ENCODE data around the gene C19orf25. TPM values are rescaled to one million over a fixed set of nuclear protein-coding genes. Genes with fewer than 3 reads are reported as not detected.

The C19orf25 gene
- total RNA-seq, 1 donor from 2014 or later: 25.0 TPM

- Histone ChIP-seq H3K4me3 (peak within 1 kb of the TSS; percentile 54 to 74), H3K27me3 (no peaks in the 10 kb centered on the region), H3K4me1 (peaks cover 16% of the 10 kb centered on the region), H3K27ac (peak within 1 kb of the TSS; percentile 74), H3K9me3 (no peaks in the 10 kb centered on the region), H3K36me3 (no peaks in the 10 kb centered on the region)
- intact Hi-C loops (cut with DNase I): no loop called here
- DNase-seq (ENCODE audit: extremely low spot score in 2 of 2): peak in 1 of 2 donors; percentile 99
- TF ChIP-seq POLR2A (IDR thresholded peaks at IDR 0.05) (no peak), POLR2AphosphoS5 (IDR thresholded peaks at IDR 0.05; ENCODE audit: insufficient read depth in 1 of 2, low read depth in 1 of 2) (peak; percentile 64 to 75), CTCF (IDR thresholded peaks at IDR 0.05) (no peak)
Measured at GRCh38 chr19:1490311-1491113, 11.5 kb upstream of the C19orf25 start, which contains the start of gene PCSK4. Gene PCSK4 (minus strand): TSS chr19:1490350. CDS start chr19:1490346, 4 bp downstream.

GRCh38 chr19:1489463-1490310 lies 10.7 kb upstream of the C19orf25 start:
- Histone ChIP-seq H3K27ac (peak overlapping the region; percentile 74), H3K4me3 (peak overlapping the region; percentile 52 to 54), H3K27me3 (no peaks in the 10 kb centered on the region), H3K9me3 (no peaks in the 10 kb centered on the region), H3K36me3 (no peaks in the 10 kb centered on the region), H3K4me1 (peaks cover 16% of the 10 kb centered on the region)
- intact Hi-C loops (cut with DNase I): no loop called here
- no peak for TF ChIP-seq POLR2AphosphoS5 (IDR thresholded peaks at IDR 0.05; ENCODE audit: insufficient read depth in 1 of 2, low read depth in 1 of 2)
- TF ChIP-seq POLR2A (IDR thresholded peaks at IDR 0.05): no peak
- TF ChIP-seq CTCF (IDR thresholded peaks at IDR 0.05): no peak
- no peak for DNase-seq (ENCODE audit: extremely low spot score in 2 of 2)

- DNase-seq (ENCODE audit: extremely low spot score in 2 of 2): no peak
- Histone ChIP-seq H3K27ac (no peak overlapping the region), H3K36me3 (no peaks in the 10 kb centered on the region), H3K4me1 (peaks cover 16% of the 10 kb centered on the region), H3K27me3 (no peaks in the 10 kb centered on the region), H3K9me3 (no peaks in the 10 kb centered on the region), H3K4me3 (no peak overlapping the region)
- TF ChIP-seq CTCF (IDR thresholded peaks at IDR 0.05) (no peak), POLR2AphosphoS5 (IDR thresholded peaks at IDR 0.05; ENCODE audit: insufficient read depth in 1 of 2, low read depth in 1 of 2) (no peak), POLR2A (IDR thresholded peaks at IDR 0.05) (no peak)
- intact Hi-C loops (cut with DNase I): no loop called here
Measured at GRCh38 chr19:1488282-1488601, 9.2 kb upstream of the C19orf25 start.

GRCh38 chr19:1487576-1488281 lies 8.7 kb upstream of the C19orf25 start:
- TF ChIP-seq CTCF (IDR thresholded peaks at IDR 0.05) (no peak), POLR2AphosphoS5 (IDR thresholded peaks at IDR 0.05; ENCODE audit: insufficient read depth in 1 of 2, low read depth in 1 of 2) (no peak), POLR2A (IDR thresholded peaks at IDR 0.05) (no peak)
- no peak overlapping the region for H3K4me3 ChIP-seq
- peaks cover 16% of the 10 kb centered on the region for H3K4me1 ChIP-seq
- intact Hi-C loops (cut with DNase I): no loop called here
- H3K36me3 ChIP-seq: no peaks in the 10 kb centered on the region
- DNase-seq (ENCODE audit: extremely low spot score in 2 of 2): no peak
- H3K27ac ChIP-seq: no peak overlapping the region
- no peaks in the 10 kb centered on the region for H3K9me3 ChIP-seq
- H3K27me3 ChIP-seq: no peaks in the 10 kb centered on the region
